Loucy (cell line): ENCODE data around the gene ALPK1.

Source experiments
- H2AFZ ChIP-seq: fragments of 200-600 bp; sonication (generic); 2 replicates; pipeline ENCODE4 v1.6.0; 2016; ENCODE audit warnings: antibody characterized with exemption, mild to moderate bottlenecking, low read length, moderate library complexity
- H3F3A ChIP-seq: fragments of 200-600 bp; 2 replicates; pipeline ENCODE4 v1.6.0; 2016; ENCODE audit warnings: antibody characterized with exemption, low read depth, mild to moderate bottlenecking
- H3K27me3 ChIP-seq: fragments of 200-600 bp; sonication (generic); 2 replicates; pipeline ENCODE4 v1.6.1; 2014; ENCODE audit warnings: low read length, mild to moderate bottlenecking; ENCODE audit not compliant: insufficient read depth, poor library complexity, severe bottlenecking
- H3K36me3 ChIP-seq: fragments of 200-600 bp; sonication (generic); 2 replicates; pipeline ENCODE4 v1.6.1; 2016; ENCODE audit warnings: low read length; ENCODE audit not compliant: insufficient read depth
- H3K4me1 ChIP-seq: fragments of 200-600 bp; sonication (generic); 2 replicates; pipeline ENCODE4 v1.5.1; 2014; ENCODE audit warnings: low read length, mild to moderate bottlenecking; ENCODE audit not compliant: insufficient read depth, poor library complexity, severe bottlenecking
- H3K4me2 ChIP-seq: fragments of 200-600 bp; sonication (generic); 2 replicates; pipeline ENCODE4 v1.6.0; 2014; ENCODE audit warnings: antibody characterized with exemption, low read length, low read depth, mild to moderate bottlenecking; ENCODE audit not compliant: poor library complexity, severe bottlenecking
- H3K4me3 ChIP-seq: fragments of 200-600 bp; sonication (generic); 2 replicates; pipeline ENCODE4 v1.5.1; 2014; ENCODE audit warnings: low read length, mild to moderate bottlenecking, mixed read lengths; ENCODE audit not compliant: poor library complexity, severe bottlenecking
- H3K79me2 ChIP-seq: fragments of 200-600 bp; sonication (generic); 2 replicates; pipeline ENCODE4 v1.6.1; 2014; ENCODE audit warnings: low read length; ENCODE audit not compliant: insufficient read depth
- H3K9ac ChIP-seq: fragments of 200-600 bp; sonication (generic); 2 replicates; pipeline ENCODE4 v1.6.0; 2014; ENCODE audit warnings: mild to moderate bottlenecking, low read depth, low read length, moderate library complexity; ENCODE audit not compliant: poor library complexity, severe bottlenecking
- H3K9me2 ChIP-seq: fragments of 200-600 bp; sonication (generic); replicated peaks from 2 replicates; pipeline ENCODE4 v1.6.1; 2016; ENCODE audit warnings: low read depth, low read length, mixed read lengths
- H3K9me3 ChIP-seq: fragments of 200-600 bp; sonication (generic); 2 replicates; pipeline ENCODE4 v1.6.1; 2014; ENCODE audit warnings: mild to moderate bottlenecking, antibody characterized with exemption, low read length, low read depth; ENCODE audit not compliant: insufficient read depth
- H4K20me1 ChIP-seq: fragments of 200-600 bp; sonication (generic); 2 replicates; pipeline ENCODE4 v1.6.0; 2014; ENCODE audit warnings: antibody characterized with exemption, low read length, mild to moderate bottlenecking; ENCODE audit not compliant: insufficient read depth, poor library complexity, severe bottlenecking
- EZH2phosphoT487 ChIP-seq: fragments of 200-600 bp; IDR thresholded peaks from 2 replicates; pipeline ENCODE4 v1.6.1; 2018; ENCODE audit warnings: antibody characterized with exemption, mild to moderate bottlenecking, moderate library complexity, borderline replicate concordance
- TF ChIP-seq, protein P1 (sequence below): fragments of 200-600 bp; sonication (generic); conservative IDR thresholded peaks from 2 replicates; pipeline ENCODE4 v1.5.1; 2014; ENCODE audit warnings: mild to moderate bottlenecking, antibody characterized with exemption, low read length

Gene ALPK1

DNA sequence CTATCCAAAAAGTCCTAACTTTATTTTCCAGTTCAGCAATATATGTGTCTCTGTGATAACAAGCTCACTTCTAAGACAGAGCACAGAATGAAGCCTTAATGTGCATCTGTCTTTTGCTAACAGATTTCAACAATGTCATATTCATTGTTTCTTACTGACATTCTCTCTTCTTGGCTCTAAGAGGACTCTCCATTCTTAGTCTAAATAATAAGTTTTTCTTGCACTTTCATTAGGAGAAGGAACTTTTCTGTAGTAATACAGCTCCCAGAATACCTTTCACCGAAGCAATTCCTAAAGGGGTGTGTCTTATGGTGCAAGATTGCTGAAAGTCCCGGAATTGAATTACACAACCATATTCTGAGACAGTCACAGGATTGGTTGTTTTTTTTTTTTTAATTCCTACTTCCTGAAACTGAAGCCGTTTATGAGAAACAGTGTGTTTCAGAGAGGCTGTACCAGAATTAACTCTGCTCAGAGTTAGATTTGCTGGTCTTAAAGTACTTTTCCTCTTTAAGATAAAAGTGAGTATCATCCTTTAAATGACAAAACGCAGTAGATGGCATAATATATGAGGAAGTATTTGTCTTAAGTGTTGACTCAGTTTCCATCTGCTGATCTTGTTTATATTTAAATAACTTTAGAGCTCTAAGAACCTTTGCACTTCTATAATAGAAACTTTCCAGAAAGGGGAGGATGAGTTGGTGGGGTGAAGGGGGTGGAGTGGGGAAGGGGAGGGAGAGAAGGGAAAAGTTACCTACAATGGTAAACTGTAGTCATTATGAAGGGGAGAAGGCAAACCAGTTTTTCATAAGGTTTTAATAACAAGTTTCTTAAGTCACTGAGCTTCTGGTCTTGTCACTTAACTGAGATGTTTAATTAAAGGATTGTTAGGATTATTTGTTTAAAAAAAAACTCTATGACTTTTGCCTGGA lies at the start of gene ALPK1:
Gene ALPK1 (plus strand): TSS at position 421 of the 932 bp plus-strand sequence.
- Histone ChIP-seq H3K4me2 (peak within 1 kb of the TSS; percentile 77), H3K27me3 (no peaks in the 10 kb centered on the region), H4K20me1 (no peaks in the 10 kb centered on the region), H2AFZ (peak within 1 kb of the TSS; percentile 83), H3K36me3 (no peaks in the 10 kb centered on the region), H3K79me2 (peaks cover 24% of the 10 kb centered on the region), H3K9me3 (no peaks in the 10 kb centered on the region), H3K9me2 (no peaks in the 10 kb centered on the region), H3K9ac (peak within 1 kb of the TSS; percentile 81), H3K4me3 (peak within 1 kb of the TSS; percentile 78), H3K4me1 (peaks cover 43% of the 10 kb centered on the region), H3F3A (0 out of 2 replicates have a peak, but pooled peaks cover 2% of the 10 kb centered on the region)
- no peak for TF ChIP-seq EZH2phosphoT487
- TF ChIP-seq, protein P1, sequence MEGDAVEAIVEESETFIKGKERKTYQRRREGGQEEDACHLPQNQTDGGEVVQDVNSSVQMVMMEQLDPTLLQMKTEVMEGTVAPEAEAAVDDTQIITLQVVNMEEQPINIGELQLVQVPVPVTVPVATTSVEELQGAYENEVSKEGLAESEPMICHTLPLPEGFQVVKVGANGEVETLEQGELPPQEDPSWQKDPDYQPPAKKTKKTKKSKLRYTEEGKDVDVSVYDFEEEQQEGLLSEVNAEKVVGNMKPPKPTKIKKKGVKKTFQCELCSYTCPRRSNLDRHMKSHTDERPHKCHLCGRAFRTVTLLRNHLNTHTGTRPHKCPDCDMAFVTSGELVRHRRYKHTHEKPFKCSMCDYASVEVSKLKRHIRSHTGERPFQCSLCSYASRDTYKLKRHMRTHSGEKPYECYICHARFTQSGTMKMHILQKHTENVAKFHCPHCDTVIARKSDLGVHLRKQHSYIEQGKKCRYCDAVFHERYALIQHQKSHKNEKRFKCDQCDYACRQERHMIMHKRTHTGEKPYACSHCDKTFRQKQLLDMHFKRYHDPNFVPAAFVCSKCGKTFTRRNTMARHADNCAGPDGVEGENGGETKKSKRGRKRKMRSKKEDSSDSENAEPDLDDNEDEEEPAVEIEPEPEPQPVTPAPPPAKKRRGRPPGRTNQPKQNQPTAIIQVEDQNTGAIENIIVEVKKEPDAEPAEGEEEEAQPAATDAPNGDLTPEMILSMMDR = no peak

DNA sequence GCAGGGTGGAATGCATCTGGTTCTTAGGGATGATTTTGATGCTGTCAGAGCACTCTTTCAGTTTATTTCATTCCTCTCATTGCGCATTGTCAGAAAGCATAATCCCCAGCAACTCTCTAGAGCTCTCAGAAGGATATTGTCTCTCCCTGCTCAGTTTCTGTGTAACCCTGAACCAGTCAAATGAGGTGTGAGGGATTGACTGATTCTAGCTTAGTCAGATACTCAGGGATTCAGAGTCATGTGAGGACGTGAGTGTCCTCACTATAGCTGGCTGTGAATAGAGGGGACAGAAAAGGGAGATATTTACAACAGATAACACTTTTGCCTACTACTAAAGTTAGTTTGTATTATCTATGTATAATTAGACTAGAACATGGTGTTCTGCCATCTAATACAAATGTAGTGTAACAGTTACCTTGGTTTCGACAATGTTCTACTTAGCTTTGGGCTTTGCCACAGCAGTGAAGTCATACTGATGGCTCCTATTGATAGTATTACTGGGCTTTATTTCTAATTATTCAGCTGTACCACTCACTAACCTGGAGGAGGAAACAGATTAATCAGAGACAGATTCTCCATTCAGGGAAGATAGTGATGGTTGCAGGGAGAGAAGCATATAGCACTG lies 46.0 kb upstream of the ALPK1 start:
- Histone ChIP-seq H4K20me1 (no peaks in the 10 kb centered on the region), H3K36me3 (peaks cover 14% of the 10 kb centered on the region; the same call in 1 of the 2 replicates), H3K4me1 (peaks cover 8% of the 10 kb centered on the region), H3K4me3 (no peak overlapping the region), H3F3A (no peaks in the 10 kb centered on the region), H3K9me3 (no peaks in the 10 kb centered on the region), H3K9me2 (no peaks in the 10 kb centered on the region), H2AFZ (no peak overlapping the region), H3K79me2 (peaks cover 19% of the 10 kb centered on the region; the same call in 1 of the 2 replicates), H3K9ac (no peak overlapping the region), H3K27me3 (no peaks in the 10 kb centered on the region), H3K4me2 (no peak overlapping the region)
- TF ChIP-seq, protein P1 = no peak
- TF ChIP-seq EZH2phosphoT487 = no peak

DNA sequence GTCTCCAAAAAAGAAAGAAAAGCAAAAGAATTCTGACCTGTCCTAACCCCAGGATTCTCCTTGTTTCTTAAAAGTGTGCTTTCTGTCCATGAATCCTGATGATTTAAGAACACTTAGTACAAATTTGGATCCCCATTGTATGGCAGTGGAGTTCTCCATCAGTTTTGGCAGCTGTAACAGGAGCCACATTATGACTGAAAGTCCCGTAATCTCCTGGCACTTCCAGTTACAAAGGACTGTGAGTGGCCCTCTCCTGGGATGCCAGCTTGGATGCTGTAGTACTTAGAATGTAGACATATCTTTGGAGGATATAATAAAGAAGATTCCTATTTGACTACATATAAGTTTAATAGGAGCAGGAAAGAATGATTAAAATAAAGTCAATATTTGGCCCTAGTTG lies 44.9 kb upstream of the ALPK1 start:
- H3K9me3 ChIP-seq = no peaks in the 10 kb centered on the region
- no peaks in the 10 kb centered on the region for H3K9me2 ChIP-seq
- no peaks in the 10 kb centered on the region for H3K27me3 ChIP-seq
- peaks cover 22% of the 10 kb centered on the region; the same call in 1 of the 2 replicates for H3K36me3 ChIP-seq
- no peak overlapping the region for H3K4me3 ChIP-seq
- H3K4me2 ChIP-seq = no peak overlapping the region
- no peaks in the 10 kb centered on the region for H3F3A ChIP-seq
- peaks cover 11% of the 10 kb centered on the region; the same call in 1 of the 2 replicates for H3K79me2 ChIP-seq
- TF ChIP-seq, protein P1 = no peak
- no peak for TF ChIP-seq EZH2phosphoT487
- no peak overlapping the region for H3K9ac ChIP-seq
- H4K20me1 ChIP-seq = no peaks in the 10 kb centered on the region
- peaks cover 8% of the 10 kb centered on the region for H3K4me1 ChIP-seq
- H2AFZ ChIP-seq = no peak overlapping the region
